HG02852 (cell line): ENCODE data around the gene VIPAS39.

Source experiments
- ATAC-seq: cut with Tn5 transposase; IDR thresholded peaks from one replicate; pipeline ENCODE4 v1.9.1; 2021; ENCODE audit warnings: mild to moderate bottlenecking, moderate library complexity; ENCODE audit not compliant: unreplicated experiment

VIPAS39 gene

DNA sequence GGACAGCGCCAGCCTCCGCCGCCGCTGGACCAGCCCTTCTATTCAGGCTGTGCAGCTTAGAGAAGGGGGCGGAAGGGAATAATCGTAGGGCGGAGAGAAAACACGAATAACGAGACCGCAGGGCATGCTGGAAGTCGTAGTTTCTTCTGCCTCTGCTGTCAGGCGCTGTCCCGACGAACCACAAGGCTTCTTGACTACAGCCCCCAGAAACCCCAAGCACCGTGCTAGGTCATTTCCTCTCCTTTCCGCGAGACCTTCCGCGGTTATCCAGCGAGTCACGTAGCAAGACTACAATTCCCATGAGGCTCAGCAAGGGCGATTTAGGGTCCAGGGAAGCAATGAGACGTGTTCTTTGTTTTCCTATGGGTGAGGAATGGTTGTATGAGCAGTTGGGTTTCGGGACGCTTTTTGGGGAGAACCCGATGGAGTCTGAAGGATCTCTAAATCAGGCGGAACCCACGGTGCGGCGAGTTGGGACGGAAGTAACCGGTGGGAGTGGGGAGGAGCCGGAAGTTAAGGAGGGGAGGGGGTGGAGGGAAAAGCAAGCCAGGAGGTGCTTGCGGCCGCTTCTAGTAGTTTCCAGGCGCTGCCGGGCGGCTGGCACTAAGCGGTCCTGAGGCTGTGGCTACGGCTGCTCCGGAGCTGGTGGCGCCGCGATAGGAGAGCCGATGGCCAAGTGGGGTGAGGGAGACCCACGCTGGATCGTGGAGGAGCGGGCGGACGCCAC is at the start of gene VIPAS39, which contains the start of gene AHSA1:
VIPAS39 (minus strand) TSS at position 80 of the 727 bp plus-strand sequence. CDS start 3,499 bp downstream, outside the sequence.
AHSA1 (plus strand) TSS at position 572 of the 727 bp plus-strand sequence; CDS start at position 669, 97 bp downstream.
- ATAC-seq: peak; percentile 90

DNA sequence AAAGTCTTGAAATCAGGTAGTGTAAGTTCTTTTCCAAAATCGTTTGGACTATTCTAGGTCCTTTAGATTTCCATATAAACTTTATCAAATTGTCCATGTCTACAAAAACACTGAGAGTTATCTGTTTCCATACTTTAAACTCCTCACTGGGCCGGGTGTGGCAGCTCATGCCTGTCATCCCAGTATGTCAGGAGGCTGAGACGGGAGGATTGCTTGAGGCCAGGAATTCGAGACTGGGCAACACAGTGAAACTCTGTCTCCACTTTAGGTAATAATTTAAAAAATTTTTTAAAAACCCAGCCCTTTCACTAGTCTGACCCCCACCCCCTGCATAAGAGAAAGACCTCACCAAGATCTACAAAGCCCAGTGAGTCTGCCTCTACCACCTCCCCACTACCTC is 47.6 kb upstream of the VIPAS39 start:
- no peak for ATAC-seq

DNA sequence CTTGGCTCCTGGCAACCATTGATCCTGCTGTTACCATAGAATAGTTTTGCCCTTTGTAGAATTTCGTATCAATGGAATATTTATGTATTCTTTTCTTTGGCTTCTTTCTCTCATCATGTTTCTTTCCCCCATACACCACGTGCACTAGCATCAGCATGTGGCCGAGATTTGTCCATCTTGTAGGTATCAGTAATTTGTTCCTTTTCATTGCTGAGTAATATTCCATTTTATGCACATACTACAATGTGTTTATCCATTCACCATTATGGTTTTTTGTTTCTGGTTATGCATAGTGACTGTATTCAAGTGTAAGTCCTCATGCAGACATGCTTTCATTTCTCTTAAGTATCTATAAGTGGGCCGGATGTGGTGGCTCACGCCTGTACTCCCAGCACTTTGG is 45.7 kb upstream of the VIPAS39 start:
- ATAC-seq: no peak

DNA sequence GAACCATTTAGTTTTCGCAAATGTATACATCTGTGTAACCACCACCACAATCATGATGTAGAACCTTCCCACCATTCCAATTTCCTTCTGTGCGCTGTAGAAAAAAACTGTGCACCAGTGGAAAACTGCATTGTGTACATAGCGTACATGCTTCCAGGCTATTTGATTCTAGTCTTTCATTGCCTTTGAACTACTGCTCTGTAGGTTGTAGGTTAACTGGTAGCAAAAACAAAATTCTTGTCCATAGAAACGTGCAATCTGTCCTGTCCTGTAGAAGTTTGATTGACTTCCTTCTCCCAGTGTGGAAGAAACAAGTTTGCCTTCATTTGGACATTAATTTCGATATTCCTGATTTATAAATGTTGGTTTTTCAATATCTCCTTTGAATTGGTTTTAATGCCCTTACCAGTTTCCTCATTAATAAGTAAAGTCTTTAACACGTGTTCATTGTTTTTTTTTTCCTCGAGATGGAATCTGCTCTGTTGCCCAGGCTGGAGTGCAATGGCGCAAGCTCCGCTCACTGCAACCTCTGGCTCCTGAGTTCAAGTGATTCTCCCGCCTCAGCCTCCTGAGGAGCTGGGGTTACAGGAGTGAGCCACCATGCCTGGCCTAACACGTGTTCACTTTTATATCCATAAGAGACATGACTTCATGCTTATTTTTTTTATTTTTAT is 44.8 kb upstream of the VIPAS39 start:
- ATAC-seq: no peak

DNA sequence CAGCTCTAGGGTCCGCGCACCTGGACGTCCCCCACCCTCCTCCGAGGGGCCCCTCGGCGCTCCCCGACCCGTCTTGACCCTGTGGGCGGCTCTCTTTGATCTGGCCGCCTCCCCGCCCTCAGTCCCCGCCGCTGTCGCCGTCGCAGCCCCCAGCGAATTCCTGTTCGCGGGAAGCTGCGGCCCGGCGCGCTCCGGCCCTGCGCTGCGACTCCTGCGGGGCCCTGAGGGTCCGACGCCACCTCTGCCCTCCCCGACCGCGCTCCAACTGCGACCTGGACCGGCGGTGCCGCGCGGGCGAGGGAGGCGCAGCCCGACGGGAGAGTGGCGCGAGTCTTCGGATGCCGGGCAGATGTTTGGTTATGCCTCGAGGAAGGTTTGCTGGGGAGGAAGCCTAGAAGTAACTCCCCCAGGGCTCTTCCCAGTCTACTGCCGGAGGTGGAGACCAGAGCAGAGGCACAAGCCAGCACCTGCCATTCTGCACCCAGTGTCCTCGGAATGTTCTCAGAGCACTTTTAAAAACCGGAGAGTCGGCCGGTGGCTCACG is 41.7 kb upstream of the VIPAS39 start:
- ATAC-seq: peak; percentile 36

DNA sequence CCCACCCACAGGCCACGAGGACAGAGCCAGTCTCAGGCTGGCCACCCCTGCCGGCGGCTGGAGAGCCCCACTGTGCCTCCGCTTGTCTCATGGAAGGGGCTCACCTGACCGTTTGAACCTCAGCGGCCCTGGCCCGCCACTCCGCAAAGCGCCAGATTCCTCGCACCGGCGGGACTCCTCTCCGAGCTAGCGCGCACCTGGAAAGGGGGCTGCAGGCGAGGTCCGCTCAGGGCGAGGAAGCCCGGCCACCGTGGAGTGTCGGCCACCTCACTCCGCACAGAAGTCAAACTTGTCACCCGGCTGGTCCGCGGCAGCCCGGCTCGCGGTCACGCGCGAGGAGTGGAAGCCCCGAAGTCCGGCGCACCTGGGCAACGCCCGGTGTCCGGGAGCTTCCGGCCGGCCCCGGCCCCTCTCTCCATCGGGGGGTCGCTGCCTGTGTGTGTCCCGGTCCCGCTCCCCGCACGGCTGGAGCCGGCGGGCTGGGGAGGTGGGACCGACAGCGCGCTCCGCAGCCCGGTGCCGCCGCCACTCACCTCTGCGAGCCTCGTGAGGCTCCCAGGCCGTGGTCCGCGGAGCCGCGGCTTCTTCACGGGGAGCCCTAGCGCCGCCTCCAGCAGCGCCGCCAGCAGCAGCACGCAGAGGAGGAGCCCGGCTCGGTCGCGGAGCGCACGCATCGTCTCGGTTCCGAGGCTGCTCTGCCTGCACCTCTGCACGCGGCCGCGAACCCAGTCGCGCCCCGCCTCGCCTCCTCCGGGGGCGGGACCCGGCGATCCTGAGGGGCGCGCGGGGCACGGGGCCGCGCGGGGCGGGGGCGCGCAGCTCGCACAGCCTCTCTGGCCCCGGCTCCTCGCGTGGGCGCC is 40.9 kb upstream of the VIPAS39 start, which contains the start of gene ISM2:
ISM2 (minus strand) TSS at position 697 of the 860 bp plus-strand sequence; CDS start at position 674, 23 bp downstream.
- peak; percentile 70 for ATAC-seq

DNA sequence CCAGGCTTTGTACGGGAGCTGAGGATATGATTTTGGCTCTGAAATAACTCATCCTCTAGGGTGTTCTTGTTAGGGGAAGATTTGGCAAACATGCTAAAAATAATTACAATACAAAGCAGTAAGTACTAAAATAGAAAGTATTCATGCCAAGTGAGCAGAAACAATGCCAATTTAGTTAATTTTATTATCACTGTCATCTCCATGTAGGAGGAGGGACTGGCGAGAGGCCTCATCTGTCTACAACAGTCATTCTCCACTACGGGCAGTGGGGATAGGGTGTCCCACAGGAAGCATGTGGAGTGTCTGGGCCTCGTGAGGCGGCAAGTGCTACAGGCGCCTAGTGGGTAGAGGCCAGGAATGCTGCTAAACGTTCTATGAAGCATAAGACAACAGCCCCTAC is 37.9 kb upstream of the VIPAS39 start:
- no peak for ATAC-seq

DNA sequence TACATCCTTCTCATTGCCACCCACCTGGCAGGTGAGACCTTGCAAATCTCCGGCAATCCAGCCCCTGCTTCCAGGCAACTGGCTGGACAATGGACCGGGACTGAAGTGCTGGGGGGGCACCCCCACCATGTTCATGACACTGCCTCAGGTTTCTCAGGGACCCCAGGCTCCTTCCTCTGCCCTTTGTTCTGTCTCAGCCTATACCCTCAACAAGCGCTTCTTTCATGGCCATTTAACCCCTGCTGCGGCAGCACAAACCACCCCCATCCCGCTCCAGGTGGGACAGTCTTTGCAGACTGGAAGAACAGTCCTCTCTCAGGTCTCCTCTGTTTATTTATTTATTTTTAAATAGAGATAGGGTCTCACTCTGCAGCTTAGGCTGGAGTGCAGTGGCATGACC is 33.7 kb upstream of the VIPAS39 start:
- ATAC-seq: no peak

DNA sequence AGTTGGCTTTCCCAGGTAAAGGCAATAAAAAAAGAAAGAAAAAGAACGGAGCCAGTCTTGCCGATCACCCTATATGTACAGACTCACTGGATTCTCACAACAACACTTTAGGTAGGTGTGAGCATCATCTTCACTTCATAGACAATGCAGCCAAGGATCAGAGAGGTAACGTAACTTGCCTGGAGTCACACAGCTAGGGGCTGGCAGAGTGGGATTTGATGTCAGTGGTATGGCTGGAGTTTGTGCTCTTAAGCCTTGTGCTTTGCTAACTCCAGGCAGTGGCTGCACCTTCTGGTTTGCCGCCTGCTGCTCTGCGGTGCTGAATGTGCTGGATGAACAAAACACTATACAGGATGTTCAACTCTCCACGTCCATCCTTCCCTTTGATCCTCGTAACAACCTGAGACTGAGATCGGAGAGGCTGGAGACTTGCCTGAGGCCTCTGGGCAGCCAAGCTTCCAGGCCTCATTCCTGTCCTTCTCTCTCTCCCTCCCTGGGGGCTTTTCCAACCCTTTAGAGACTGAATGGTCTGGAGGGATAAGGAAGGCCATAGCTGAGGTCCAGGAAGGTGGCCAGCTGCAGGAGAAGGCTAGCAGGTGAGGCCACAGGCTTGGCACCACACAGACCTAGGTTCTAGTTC is 33.1 kb upstream of the VIPAS39 start:
- ATAC-seq: no peak

DNA sequence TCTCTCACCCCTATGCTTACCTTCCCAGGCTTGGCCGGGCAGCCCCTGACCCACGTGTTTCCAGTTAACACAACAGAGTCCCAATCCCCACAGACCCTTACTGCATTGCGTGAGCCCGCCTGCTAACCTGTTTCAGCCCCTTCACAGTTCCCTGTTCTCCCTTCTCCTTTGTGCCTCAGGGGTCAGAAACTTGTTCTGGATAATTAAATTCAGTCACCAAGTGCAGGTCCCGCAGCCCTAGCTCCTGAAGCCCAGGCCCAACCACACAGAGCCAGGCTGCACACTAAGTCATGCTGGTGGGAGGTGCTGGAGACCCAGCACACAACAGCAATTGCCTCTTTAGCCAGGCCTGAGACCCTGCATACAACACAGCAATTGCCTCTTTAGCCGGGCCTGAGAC is 31.6 kb upstream of the VIPAS39 start:
- ATAC-seq: no peak

DNA sequence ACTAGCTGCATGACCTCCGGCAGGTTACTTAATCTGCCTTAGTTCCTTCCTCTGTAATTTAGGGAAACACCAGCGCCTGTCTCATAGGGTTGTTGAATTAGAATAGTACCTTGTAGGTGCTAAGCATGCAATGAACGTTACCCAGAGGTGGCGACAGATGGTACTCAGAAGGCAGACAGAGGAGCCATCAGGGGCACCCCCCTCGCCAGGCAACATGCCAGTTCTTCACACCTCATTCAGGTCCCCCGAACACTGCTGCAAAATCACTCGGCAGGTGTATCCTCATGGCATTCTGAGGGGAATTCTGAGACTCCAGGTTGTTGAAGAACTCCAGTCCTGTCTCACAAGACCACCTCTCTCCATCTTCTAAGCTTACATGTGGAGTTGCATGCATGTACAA is 31.2 kb upstream of the VIPAS39 start:
- ATAC-seq: no peak

DNA sequence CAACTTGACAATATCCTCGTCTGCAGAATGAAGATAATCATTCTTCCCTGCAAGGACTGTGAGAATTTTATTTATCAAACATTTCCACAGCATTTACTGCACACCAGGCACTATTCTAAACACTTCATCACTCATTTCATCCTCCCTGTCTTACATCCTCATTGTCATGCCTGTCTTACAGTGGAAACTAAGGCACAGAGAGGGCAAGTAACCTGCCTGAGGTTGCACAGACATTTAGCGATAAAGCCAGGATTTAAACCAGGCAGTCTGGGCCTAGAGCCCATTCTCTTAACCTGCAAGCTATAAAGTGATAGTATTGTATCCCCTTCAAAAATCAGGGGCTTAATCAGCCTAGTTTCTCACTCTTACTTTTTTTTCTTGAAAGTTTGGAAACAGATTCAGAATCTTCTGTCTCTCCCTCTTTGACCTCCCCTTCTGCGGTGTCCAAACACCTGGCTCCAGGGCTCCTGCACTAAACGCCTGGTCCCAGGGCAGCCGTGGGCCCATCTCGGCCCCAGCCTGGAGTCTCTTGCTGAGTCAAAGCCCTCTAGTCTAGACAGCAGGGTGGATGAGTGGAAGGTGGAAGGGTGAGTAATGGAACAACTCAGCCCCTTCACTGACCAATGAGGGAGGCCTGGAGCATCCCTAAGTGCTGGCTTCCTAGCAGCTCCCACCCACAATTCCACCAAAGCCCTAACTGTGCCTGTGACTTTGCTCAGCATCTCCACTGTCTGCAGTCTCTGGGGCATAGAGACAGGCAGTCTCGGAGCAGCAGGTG is 28.7 kb upstream of the VIPAS39 start:
- ATAC-seq: no peak

DNA sequence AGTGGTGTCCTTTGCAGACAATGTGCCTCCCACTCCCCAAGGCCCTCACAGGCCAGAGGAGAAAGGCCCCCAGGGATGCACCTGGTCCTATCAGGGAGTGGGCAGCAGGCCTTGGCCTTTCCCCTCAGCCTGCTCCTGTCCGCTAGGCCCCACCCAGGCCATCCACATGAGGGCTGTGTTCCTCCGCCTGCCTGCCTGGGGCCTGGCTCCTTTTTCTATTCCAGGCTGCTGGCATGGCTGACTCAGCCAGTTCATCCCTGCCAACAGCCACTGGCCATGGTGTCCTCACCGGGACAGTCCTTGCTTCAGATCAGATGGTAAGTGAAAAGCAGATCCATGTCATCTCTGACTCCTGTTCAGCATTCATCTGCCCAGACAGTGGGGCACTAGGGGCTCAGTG is 27.9 kb upstream of the VIPAS39 start:
- ATAC-seq: no peak

DNA sequence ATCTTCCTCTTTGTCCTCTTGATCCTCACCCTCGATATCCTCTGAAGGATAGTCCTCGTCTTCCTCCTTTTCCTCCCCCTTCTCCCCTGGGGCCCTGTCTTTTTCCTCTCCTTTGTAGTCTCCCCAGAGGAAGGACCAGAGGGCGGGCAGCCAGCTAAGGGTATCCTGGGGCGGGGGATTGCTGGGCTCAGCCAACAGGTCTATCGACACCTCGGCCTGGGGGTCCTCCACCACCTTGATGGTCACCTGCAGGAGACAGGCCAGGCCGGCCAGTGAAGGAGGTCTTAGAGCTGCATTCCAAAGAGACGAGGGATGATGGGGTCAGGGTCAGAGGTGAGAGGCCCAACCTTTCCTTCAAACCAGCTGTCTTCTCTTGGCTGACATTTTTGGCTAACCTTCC is 25.0 kb upstream of the VIPAS39 start:
- ATAC-seq: no peak

DNA sequence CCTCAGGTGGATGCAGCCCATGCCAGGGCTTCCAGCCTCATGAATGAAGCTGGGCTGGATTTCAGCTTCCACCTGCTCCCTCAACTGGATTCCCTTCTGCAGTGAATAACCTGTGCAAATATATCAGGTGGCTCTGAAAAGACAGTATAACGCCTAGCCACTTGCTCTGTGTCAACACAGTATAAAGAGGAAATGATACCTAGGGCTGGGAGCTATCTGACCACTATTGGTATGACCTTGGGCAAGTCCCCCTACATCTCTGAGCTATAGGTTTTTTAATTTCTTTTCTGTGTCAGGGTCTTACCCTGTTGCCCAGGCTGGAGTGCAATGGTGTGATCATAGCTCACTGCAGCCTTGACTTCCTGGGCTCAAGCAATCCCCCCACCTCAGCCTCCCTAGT is 21.4 kb upstream of the VIPAS39 start:
- ATAC-seq: peak; percentile 96

DNA sequence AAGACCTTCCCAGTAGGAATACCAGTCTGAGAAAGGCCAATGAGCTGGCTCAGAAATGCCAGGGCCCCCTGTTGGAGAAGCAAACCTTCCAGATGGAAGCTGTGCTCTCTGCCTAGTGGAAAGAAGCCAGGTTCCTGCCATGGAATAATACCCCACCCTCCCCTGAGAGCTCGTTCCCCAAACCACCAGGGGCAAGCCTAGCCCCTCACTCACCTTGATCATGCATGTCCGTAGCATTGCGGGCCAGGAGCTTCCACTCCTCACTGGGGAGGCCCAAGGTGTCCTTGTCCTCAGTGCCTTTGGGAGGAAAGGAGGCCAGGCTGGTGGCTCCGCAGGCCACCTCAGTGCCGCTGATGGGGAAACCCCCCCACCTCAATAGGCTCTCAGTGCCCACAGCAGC is 20.6 kb upstream of the VIPAS39 start:
- ATAC-seq: no peak

DNA sequence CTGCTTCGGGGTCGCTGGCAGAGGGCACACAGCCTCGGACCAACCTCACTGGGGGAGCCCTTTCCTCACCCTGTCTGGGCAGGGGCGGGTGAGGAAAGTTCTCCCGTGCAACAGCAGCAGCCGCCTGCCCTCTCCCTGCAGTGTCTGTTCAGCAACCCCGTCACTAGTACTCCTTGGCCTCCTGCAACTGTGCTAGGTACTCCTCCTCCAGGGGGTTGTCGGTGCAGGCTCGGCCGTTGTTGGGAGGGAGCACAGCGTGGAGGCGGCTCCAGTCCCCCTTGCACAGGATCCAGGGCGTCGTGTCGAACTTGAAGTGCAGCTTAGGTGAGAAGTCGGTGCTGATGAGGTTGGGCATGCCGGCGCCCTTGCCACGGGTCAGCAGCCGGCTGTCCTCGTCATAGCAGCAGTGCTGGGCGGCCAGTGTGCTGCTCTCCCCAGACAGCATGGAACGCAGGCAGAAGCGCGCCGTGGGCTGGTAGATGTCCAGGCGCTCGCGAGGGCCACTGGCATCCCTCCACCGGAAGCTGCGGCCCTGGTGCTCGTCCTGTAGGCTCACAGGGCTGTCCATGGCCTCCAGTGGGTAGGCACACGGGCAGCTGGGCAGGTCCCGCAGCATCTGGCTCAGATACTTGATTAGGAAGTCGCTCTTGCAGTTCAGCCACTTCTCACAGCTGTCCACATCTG is 18.2 kb upstream of the VIPAS39 start:
- ATAC-seq: no peak

DNA sequence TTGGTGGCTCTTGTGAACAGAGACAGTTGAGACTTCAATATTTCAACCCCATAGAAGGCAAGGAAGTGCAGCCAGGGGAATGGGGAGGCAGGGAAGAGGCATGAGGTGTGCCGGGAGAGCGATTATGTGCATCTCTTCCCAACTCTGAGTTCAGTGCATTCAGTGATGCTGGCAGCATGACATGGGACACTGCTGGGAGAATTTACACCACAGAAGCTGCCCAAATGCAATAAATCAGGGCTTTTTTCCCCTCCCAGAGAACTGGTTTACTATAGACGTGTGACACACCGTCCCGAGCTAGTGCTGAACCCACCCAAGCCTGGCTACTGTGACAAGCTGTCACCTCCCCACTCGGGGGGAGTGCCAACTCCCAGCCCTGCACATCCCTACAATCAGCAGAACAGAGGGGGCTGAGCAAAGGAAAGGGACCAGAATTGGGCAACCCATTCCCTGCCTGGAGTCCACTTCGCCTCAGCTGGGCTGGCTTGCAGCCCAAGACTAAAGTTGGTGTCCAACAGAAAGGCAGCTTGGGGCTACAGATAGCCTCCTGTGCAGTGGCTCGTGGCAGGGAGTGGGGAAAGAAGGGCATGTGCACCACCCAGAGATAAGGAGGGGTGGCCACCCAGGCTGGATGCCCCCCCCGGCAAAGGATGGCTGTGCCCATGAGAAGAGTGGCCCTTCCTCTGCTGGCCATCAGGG is 17.2 kb upstream of the VIPAS39 start:
- ATAC-seq: no peak

DNA sequence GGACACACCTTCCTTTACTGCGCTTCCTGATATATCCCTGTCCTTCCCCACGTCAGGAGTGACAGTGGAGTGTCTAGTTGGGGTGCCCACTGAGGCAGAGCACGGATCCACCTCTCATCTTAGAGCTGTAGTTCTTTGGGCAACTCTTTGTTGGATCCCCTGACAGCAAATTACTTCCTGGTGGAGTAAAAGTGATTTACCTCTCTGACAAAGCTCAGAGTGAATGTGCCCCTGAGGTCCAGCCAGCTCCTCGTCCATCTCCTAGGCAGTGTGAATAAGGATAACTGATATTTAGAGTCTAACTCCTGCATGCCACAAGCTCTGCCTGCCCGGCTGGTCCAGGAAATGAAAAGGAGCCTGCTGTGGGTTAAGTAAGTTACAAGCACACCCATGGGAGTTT is 16.5 kb upstream of the VIPAS39 start:
- no peak for ATAC-seq
